ENCODE data around the gene ARVCF.

DNA sequence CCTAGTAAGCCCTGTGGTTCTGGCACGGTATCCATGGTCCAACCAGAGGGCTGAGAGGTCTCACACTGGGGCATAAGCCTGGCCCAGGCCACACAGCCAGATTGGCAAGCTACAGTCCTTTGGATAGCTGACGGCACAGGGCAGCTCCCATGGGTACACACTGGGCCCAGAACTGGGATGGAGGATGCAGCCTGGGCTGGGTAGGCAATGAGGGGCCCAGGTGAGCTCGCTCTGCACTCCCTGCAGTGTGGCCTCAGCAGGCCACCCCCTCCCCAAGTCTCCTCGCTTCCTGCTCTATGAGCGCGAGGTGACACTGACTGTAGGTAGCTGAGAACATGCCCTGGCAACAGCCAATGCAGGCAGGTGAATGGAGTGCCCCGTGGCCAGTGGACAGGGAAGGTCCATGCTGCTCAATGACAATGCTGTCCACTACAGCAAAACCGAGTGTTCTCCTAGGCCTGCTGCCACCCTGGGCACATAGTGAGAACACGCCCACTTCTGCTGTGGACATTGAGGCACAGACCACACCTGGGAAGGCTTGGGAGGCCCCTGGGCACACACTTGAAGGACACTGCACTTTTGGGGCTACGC, 3.8 kb downstream of the ARVCF start:
- TF ChIP-seq CTCF (IDR thresholded peaks at IDR 0.05) (no peak), POLR2A (IDR thresholded peaks at IDR 0.05) (no peak)

All from gastroesophageal sphincter (tissue), 3 donors.